Pancreas (tissue), 10 donors: Measurements from ENCODE around the gene CDHR5. TPM values are rescaled to one million over a fixed set of nuclear protein-coding genes. Genes with fewer than 3 reads are reported as not detected.

Experiments
- ATAC-seq, 4 donors: fragments of 200-7000 bp; cut with Tn5 transposase; one replicate each; pipeline versions ENCODE4 v1.8.0 to v1.9.1; 2020; ENCODE audit warnings: mild to moderate bottlenecking in 4 of 4, moderate library complexity in 4 of 4
- DNase-seq, 6 donors: peaks; one replicate each; pipeline ENCODE4 v3.0.0-alpha.2; 2020
- FAIRE-seq: peaks from 2 replicates; lab custom pipeline; 2012; peaks lifted over from hg19 to GRCh38; lab: Jason Lieb, UNC
- H3K27ac ChIP-seq, 4 donors: fragments of 200-600 bp; sonication (generic); 1 replicate in 3 of 4; 2 replicates in 1 of 4; pipeline versions ENCODE4 v1.5.0 to v1.8.0; 2020
- H3K27me3 ChIP-seq, 4 donors: fragments of 200-600 bp; one replicate each; pipeline ENCODE4 v1.8.0; 2021
- H3K36me3 ChIP-seq, 3 donors: fragments of 200-600 bp; sonication (generic) in 1 of 3; one replicate each; pipeline versions ENCODE4 v1.5.0 to v1.8.0; 2020 to 2021
- H3K4me1 ChIP-seq, 3 donors: fragments of 200-600 bp; one replicate each; pipeline ENCODE4 v1.8.0; 2021
- H3K4me3 ChIP-seq, 4 donors: fragments of 200-600 bp; sonication (generic) in 2 of 4; one replicate each; pipeline versions ENCODE4 v1.5.0 to v1.8.0; 2020 to 2021
- H3K9me3 ChIP-seq, 4 donors: fragments of 200-600 bp; one replicate each; pipeline ENCODE4 v1.8.0; 2021
- CTCF ChIP-seq, 4 donors: fragments of 200-600 bp; sonication (generic) in 3 of 4; IDR thresholded peaks; one replicate each; pipeline versions ENCODE4 v1.5.0 to v1.8.0; 2021; ENCODE audit warnings: antibody characterized with exemption in 4 of 4
- WGBS, 2 donors: extraction: QIAGEN DNeasy Blood & Tissue Kit; methylation state at CpG; one replicate each; pipeline ENCODE4 v1.1.7; 2013; 5-methylcytosine and 5-hydroxymethylcytosine counted together
- intact Hi-C, 3 donors: fragments of 100-400 bp; cut with DNase I; formaldehyde crosslinking; loops; one replicate each; pipeline versions ENCODE4 v1.11.1 to v1.14.2; 2022
- polyA plus RNA-seq, 2 donors: library from polyadenylated mRNA; stranded (reverse); fragments of 200-250 nt; gene quantifications; one replicate each; pipeline ENCODE4 v1.2.3, GENCODE V29; 2013
- total RNA-seq, 6 donors: library from RNA; stranded (reverse); fragmentation: NEBNext Ultra II Directional in 4 of 6; extraction: Animal tissue kit (Norgen Biotek cat#: 25700) in 4 of 6; gene quantifications; one replicate each; pipeline versions ENCODE4 v1.2.1 to v1.2.4, GENCODE V29; 2021 to 2023
- donor health status: healthy with polysubstance abuse.
- donor health status: DM: no; HTN: no; CAD: no; lungs with moderate emphysema.
- donor health status: DM: no; HTN: no; CAD: no.
- donor health status: control.
- donor health status: control.
- donor health status: Bipolar disorder and iron deficiency.
- donor health status: DM: yes; HTN: yes; CAD: no.
- donor health status: DM: no; HTN: no; CAD: no.
- donor health status: DM: no; HTN: no; CAD: no.
- donor health status: DM: yes; HTN: yes; CAD: no.

The CDHR5 gene
- total and polyA plus RNA-seq, 8 donors, result 0.61 to 4.4 (median 1.5) TPM

- peaks cover 0 to 35% (median 12%) of the 10 kb centered on the region in 3 donors for H3K36me3 ChIP-seq
These were observed 38.1 kb downstream of the CDHR5 start for GRCh38 chr11:586376-587316.

DNA sequence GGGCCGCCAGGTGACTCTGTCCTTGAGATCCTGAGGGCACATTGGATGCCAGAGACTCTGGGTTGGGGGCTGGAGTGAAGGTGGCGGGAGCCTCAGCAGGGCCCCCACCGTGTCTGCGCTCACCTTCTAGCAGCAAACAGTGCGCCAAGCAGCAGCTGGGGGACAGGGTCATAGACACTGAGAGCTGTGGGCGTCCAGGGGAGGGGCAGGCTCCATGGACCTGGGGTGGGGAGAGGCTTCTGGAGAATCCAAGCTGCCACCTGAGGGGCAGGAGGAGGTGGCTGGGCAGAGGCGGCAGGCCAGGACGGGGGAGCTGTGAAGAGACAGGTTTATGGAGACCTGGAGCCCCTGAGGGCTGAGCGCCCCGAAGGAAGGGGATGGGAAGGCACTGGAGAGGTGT, 40.5 kb downstream of the CDHR5 start:
- FAIRE-seq (no peak), DNase-seq (peak in 1 of 6 donors; percentile 60), ATAC-seq (no peak)
- WGBS, 2 donors, result 88 to 90% methylated on average over 10 of the region's 10 CpGs
- intact Hi-C loops, result no loop called here
- peaks cover 7 to 14% (median 11%) of the 10 kb centered on the region in 3 donors for H3K4me1 ChIP-seq
- no peaks in the 10 kb centered on the region for H3K27me3 ChIP-seq
- TF ChIP-seq CTCF (IDR thresholded peaks at IDR 0.05), result no peak
- H3K27ac ChIP-seq, result no peak overlapping the region
- no peak overlapping the region for H3K4me3 ChIP-seq
- H3K9me3 ChIP-seq, result no peaks in the 10 kb centered on the region
- H3K36me3 ChIP-seq, result peaks cover 0 to 21% (median 12%) of the 10 kb centered on the region in 3 donors

More at GRCh38 chr11:586376-587316, 38.1 kb downstream of the CDHR5 start:
- H3K4me3 ChIP-seq, result no peak overlapping the region
- no peaks in the 10 kb centered on the region for H3K4me1 ChIP-seq
- H3K9me3 ChIP-seq, result no peaks in the 10 kb centered on the region
- no peak for FAIRE-seq
- intact Hi-C loops, result no loop called here
- TF ChIP-seq CTCF (IDR thresholded peaks at IDR 0.05), result no peak
- H3K27ac ChIP-seq, result no peak overlapping the region
- peak in 2 of 6 donors; percentile 13 to 52 for DNase-seq
- no peak for ATAC-seq
- 86 to 87% methylated on average over 32 of the region's 32 CpGs for WGBS, 2 donors
- no peaks in the 10 kb centered on the region for H3K27me3 ChIP-seq

DNA sequence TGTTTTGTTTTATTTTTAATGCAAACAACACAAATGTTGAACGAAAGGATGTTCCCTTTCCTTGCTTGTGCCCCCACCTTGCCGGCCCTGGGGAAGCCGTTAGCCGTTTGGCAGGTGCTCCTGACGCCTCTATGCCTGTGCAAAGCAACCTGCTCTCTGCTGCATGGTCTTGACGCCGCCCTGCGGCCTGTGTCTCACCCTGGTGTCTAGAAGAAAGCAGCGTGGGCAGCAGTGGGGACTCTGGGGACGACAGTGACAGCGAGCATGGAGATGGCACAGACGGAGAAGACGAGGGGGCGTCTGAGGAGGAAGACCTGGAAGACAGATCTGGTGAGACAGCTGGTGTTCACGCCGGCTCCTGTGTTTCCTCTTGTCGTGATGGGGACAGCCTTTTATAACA, 43.0 kb downstream of the CDHR5 start:
- Histone ChIP-seq H3K27ac (no peak overlapping the region), H3K36me3 (peaks cover 0 to 12% (median 5%) of the 10 kb centered on the region in 3 donors), H3K4me1 (peaks cover 22 to 33% (median 28%) of the 10 kb centered on the region in 3 donors), H3K4me3 (no peak overlapping the region), H3K9me3 (no peaks in the 10 kb centered on the region), H3K27me3 (no peaks in the 10 kb centered on the region)
- ATAC-seq (no peak), FAIRE-seq (no peak), DNase-seq (peak in 1 of 6 donors; percentile 58)
- intact Hi-C loops, result no loop called here
- WGBS, 2 donors, result 76 to 82% methylated on average over 17 of the region's 17 CpGs
- no peak for TF ChIP-seq CTCF (IDR thresholded peaks at IDR 0.05)

DNA sequence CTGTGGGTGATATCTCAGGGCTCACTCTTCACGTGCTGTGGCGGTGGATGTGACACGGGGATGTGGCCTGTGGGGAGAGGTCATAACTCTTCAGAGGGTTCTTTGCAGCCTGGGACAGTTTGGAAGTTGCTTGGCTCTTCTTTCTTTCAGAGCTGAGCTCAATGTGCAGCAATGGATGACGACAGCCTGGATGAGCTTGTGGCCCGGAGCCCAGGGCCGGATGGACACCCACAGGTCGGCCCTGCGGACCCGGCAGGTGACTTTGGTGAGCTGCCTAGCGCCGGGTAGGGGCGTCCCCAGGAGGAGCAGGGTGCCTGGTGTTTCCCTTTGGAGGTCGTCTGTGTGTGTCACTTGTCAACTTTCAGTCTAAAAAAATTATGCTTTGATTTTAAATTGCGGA, 43.4 kb downstream of the CDHR5 start:
- no peaks in the 10 kb centered on the region for H3K9me3 ChIP-seq
- ATAC-seq, result no peak
- intact Hi-C loops, result no loop called here
- no peak overlapping the region for H3K4me3 ChIP-seq
- no peak overlapping the region for H3K27ac ChIP-seq
- peaks cover 0 to 12% (median 4%) of the 10 kb centered on the region in 3 donors for H3K36me3 ChIP-seq
- peaks cover 22 to 33% (median 28%) of the 10 kb centered on the region in 3 donors for H3K4me1 ChIP-seq
- TF ChIP-seq CTCF (IDR thresholded peaks at IDR 0.05), result no peak
- FAIRE-seq, result no peak
- H3K27me3 ChIP-seq, result no peaks in the 10 kb centered on the region
- peak in 1 of 6 donors; percentile 49 for DNase-seq
- 79 to 84% methylated on average over 14 of the region's 14 CpGs for WGBS, 2 donors
